PC-3 (cell line): ENCODE data around the gene IQCF5.

Experiments used
- CTCF ChIP-seq: fragments of 300-600 bp; sonication (generic); conservative IDR thresholded peaks from 2 replicates; pipeline ENCODE4 v1.5.1; 2017; ENCODE audit warnings: antibody characterized with exemption, low read depth, mild to moderate bottlenecking, low read length
- EZH2 ChIP-seq: fragments of 300-600 bp; sonication (generic); IDR thresholded peaks from one replicate; pipeline ENCODE4 v1.6.1; 2017; ENCODE audit warnings: antibody characterized with exemption, mild to moderate bottlenecking, low read length; ENCODE audit not compliant: unreplicated experiment
- EZH2phosphoT487 ChIP-seq: fragments of 300-600 bp; sonication (generic); IDR thresholded peaks from 2 replicates; pipeline ENCODE4 v1.6.1; 2018; ENCODE audit warnings: mild to moderate bottlenecking, antibody characterized with exemption, low read length, borderline replicate concordance

GRCh38 chr3:51891242-51892039 lies 16.0 kb upstream of the IQCF5 start:
- TF ChIP-seq CTCF, result no peak
- TF ChIP-seq EZH2, result no peak
- no peak for TF ChIP-seq EZH2phosphoT487
